Frontal cortex (tissue), 4 donors: ENCODE data around the gene CDIPT. TPM values are rescaled to one million over a fixed set of nuclear protein-coding genes. Genes with fewer than 3 reads are reported as not detected.
"Not testable (repeated sequence)": the region's sequence is repeated elsewhere in the genome, so short reads cannot be mapped to it uniquely, and the experiment has no call there.

Experiments
- DNase-seq, 2 donors: peaks; one replicate each; pipeline ENCODE4 v3.0.0; 2012; ENCODE audit warnings: low spot score in 2 of 2
- FAIRE-seq: peaks from 2 replicates; lab custom pipeline; 2012; peaks lifted over from hg19 to GRCh38; lab: Jason Lieb, UNC
- total RNA-seq: library from RNA; depleted of rRNA; stranded (reverse); fragments of >200 nt; gene quantifications from one replicate; pipeline ENCODE4 v1.2.3, GENCODE V29; 2014
- donor health status: control.
- donor health status: control.
- donor health status: control.

Gene CDIPT
- total RNA-seq, 1 donor from 2014 or later, result 53.4 TPM

- DNase-seq (no peak), FAIRE-seq (no peak)
Observed at GRCh38 chr16:29898135-29898803, 35.2 kb upstream of the CDIPT start.

GRCh38 chr16:29897333-29897732, 34.3 kb upstream of the CDIPT start:
- FAIRE-seq, result no peak
- no peak for DNase-seq

DNA sequence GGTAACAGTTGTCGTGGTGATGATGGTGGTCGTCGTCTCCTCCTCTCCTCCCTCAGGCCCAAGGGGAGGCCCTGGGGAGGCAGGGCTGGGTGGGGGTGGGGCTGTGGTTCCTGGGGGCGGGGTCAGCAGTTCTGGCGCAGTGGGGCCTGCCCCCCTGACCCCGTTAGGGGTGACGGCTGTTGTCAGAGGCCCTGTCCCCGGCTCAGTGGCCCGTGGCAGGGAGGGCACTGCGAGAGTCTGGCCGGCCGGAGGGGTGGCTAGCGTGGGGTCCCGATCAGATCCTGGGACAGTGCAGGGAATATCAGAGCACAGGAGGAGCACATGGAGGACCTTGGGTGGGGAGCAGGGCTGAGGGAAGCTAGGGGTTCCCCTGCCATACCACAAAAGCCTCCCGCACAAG, 33.8 kb upstream of the CDIPT start:
- FAIRE-seq (no peak), DNase-seq (no peak)

DNA sequence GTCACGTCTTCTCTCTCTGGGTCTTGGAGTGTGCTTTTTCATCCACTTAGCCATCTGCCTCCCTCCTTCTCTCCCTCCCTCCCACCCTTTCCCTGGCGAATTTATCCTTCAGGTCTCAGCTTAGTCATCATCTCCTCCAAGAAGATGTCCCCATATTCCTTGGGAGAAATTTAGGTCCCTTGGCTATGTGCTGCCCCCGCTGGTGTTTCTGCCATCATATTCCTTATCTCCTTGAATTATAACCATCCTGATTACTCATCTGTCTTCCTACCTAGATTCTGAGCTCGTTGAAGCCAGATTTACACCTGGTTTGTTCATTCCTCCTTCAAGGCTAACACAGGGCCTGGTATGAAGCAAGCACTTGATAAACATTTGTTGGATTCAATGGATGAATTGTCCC, 31.3 kb upstream of the CDIPT start:
- no peak for DNase-seq
- FAIRE-seq, result no peak

- FAIRE-seq (no peak), DNase-seq (no peak)
Observed at GRCh38 chr16:29893553-29893952, 30.5 kb upstream of the CDIPT start.

DNA sequence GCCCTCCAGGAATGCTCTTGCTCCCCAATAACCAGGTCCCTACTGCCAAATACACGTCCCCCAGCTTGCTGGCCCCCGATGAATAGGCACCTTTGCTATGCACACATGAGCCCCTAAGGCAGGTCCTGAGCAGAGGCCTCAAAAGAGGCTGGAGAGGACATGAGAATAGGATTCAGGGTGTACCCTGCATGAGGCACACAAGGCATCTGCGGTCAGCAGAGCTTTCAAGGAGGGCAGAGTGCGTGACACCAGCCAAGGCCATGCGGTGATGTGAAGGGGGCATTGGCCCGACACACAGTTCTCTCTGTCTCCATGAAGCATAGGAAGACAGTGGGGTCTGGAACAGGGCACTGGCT, 29.4 kb upstream of the CDIPT start:
- DNase-seq (no peak), FAIRE-seq (no peak)

GRCh38 chr16:29891525-29892457, 28.8 kb upstream of the CDIPT start:
- DNase-seq (no peak), FAIRE-seq (no peak)

GRCh38 chr16:29889372-29889771, 26.3 kb upstream of the CDIPT start:
- not testable (repeated sequence) for FAIRE-seq, DNase-seq

DNA sequence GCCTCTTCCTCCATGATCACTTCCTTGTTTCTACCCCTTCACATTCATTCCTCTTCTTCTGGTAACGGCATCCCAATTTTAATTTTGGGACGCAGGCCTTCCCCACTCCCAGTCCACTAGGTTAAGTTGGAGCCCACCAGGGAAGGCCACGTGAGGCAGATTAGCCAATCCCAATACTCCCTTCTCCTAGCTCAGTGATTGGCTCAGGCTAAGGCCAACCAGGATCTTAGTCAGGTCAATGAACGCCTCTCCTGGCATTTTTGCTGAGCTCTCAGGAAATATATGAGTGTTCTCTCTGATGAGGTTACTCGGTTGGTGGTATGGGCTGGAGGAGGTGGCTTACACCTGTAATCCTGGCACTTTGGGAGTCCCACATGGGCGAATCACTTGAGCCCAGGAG, 21.0 kb upstream of the CDIPT start:
- no peak for DNase-seq
- no peak for FAIRE-seq

- FAIRE-seq, result no peak
- DNase-seq, result no peak
Observed at GRCh38 chr16:29881050-29881449, 18.0 kb upstream of the CDIPT start.

DNA sequence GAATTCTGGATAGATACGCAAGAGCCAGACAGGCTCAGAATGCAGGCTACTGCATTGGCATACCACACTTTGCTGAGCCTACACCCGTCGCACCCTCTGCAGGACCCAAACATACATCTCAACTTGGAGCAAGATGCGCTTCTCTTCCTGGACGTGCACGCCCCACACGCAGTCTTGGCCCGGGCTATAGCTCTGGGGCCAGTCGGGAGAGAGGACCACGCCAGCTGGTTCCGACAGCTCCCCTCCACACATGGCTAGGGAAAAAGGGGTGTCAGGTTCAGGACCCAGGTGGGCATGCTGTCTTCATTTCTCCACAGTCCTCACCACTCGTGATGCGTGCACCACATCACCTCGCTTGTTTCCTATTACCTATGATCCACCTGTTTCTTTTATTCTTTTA, 15.1 kb upstream of the CDIPT start:
- DNase-seq, result no peak
- no peak for FAIRE-seq

- FAIRE-seq (no peak), DNase-seq (peak in 1 of 2 donors; percentile 57)
Observed at GRCh38 chr16:29877266-29877961, 14.4 kb upstream of the CDIPT start.

GRCh38 chr16:29876594-29877249, 13.7 kb upstream of the CDIPT start:
- DNase-seq (no peak), FAIRE-seq (no peak)

GRCh38 chr16:29876217-29876593, 13.2 kb upstream of the CDIPT start:
- FAIRE-seq, result no peak
- no peak for DNase-seq

DNA sequence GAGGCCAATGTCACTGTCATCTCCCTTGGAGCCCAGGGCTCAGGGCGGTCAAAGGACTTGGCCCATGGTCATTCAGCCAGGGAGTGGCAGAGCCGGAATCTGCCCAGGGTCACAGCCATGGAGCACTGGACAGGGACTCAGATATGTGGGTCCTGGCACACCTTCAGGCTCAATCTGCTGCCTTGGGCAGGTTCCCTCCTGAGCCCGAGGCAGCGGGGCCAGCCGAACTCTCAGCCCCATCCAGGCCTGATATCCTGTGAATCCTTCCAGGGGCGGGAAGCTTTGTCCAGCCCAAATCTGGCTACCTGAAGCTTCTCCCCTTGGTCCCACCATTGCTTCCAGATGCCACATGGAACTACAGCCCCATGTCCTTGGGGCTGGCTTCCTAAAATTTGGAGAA, 12.2 kb upstream of the CDIPT start:
- DNase-seq (no peak), FAIRE-seq (no peak)

- no peak for FAIRE-seq
- no peak for DNase-seq
Observed at GRCh38 chr16:29873319-29873718, 10.3 kb upstream of the CDIPT start.

DNA sequence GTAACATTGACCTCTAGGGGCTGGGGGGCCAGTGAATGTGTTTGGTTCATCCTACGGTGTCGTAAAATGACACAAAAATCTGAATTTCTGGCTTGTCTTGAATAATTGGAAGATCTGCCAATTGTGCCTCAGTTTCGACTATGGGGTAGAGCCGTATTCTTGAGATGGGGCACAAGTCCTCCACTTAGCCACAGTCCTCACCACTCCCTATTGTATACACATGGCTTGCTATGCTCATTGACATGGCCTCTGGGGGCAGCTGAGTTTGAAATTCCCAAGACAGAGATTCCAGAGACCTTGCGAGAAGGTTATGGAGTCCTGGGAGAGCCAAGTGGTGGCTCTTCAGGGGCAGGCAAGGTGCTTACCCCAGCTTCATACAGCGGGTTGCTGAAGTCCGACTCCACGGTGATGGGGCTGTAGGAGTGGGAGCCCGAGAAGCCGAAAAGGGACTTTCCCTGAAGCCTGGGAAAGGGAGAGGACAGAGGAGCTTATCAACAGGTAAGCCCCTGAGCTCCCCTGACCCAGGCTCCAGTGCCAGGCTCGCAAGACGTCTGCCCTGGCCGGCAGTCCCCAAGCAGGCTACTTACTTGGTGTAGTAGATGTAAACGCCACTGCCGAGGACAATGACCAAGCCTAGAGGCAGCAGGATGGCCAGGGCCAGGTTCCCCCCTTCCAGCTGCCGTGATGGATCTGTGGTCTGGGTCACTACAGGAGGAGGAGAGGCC, 9.0 kb upstream of the CDIPT start:
- DNase-seq (no peak), FAIRE-seq (no peak)

DNA sequence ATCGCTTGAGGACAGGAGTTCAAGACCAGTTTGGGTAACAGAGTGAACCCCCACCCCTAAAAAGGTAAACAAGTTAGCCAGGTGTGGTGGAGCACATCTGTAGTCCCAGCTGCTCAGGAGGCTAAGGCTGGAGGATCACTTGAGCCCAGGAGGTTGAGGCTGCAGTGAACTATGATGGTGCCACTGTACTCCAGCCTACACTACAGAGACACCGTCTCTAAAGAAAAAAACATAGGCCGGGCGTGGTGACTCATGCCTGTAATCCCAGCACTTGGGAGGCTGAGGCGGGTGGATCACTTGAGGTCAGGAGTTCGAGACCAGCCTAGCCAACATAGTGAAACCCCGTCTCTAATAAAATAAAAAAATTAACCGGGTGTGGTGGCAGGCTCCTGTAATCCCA, 6.0 kb upstream of the CDIPT start:
- FAIRE-seq, DNase-seq: not testable (repeated sequence)

DNA sequence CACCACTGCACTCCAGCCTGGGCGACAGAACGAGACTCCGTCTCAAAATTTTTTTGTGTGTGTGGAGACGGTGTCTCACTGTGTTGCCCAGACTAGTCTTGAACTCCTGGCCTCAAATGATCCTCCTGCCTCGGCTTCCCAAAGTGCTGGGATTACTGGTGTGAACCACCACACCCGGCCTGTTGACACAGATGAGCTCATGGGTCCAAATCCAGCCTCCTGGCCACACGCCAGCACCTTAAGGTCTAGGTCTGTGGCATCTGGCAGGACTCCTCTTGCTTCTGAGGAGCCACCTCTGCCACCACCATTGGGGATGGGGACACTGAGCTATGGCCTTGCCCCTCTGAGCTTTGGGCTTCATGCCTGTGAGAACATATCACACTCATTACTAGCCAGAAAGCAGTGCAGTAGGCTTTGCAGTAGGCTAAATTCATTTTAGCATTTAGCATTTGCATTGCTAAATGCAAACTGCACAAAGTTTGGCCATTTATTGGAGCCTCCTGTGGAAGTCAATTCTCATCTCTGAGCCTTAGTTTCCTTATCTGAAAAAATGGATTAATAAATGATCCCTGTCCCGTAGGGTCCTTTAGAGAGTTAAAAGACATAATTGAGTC, 5.5 kb upstream of the CDIPT start:
- FAIRE-seq (no peak), DNase-seq (no peak)
